Stimulated activated CD8-positive, alpha-beta memory T cell treated with anti-CD3 and anti-CD28 coated beads, Interleukin-7, amount 100 ng/mL, for 1 hour (primary cell): ENCODE measurements around the gene MED27.
"Not testable (repeated sequence)": the region's sequence is repeated elsewhere in the genome, so short reads cannot be mapped to it uniquely, and the experiment has no call there.

Experiments used
- DNase-seq, 2 donors: peaks; one replicate each; pipeline ENCODE4 v3.0.0-alpha.2; 2020; ENCODE audit warnings: low read depth in 2 of 2

MED27 gene

GRCh38 chr9:131923132-131923671 is 156.5 kb downstream of the MED27 start:
- DNase-seq, result no peak

DNA sequence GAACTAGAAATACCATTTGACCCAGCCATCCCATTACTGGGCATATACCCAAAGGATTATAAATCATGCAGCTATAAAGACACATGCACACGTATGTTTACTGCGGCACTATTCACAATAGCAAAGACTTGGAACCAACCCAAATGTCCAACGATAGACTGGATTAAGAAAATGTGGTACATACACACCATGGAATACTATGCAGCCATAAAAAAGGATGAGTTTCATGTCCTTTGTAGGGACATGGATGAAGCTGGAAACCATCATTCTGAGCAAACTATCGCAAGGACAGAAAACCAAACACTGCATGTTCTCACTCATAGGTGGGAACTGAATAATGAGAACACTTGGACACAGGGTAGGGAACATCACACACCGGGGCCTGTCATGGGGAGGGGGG is 158.0 kb downstream of the MED27 start:
- DNase-seq, result not testable (repeated sequence)

DNA sequence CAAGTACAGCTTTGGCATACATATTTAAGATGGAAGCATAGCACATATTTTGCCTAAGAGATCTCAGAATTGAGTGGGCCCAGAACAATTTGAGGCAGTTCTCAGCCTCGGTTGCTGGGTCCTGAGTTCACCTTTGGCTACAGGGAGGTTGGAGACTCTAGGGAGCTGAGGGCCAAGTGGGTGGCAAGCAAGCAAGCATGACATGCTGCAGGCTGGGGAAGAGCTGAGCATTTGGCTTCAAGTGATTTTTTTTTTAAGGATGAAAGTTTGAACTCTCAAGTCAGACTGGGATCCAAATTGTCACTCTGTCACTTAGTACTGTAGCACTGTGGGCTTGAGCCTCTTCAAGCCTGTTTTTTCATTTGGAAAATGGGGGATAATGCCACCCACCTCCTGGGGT is 160.5 kb downstream of the MED27 start:
- no peak for DNase-seq

DNA sequence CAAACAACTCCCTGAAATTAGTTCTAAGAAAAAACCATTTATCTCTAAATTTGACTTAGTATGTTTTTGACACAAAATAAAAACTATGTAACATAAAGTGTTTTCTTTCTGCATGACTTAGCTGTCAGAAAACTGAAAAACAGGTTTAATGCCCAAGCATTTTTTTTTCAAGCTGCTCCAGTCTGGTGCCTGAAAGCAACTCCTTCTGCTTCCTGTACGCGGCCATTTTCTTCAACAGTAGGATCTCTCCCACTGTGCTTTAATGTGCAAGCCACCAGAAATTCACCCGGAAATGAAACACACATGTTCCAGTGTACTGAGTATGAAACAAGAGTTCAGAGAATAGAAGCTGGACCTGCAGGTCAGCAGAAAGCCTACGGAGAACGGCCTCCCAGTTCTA is 161.2 kb downstream of the MED27 start:
- DNase-seq, result no peak

DNA sequence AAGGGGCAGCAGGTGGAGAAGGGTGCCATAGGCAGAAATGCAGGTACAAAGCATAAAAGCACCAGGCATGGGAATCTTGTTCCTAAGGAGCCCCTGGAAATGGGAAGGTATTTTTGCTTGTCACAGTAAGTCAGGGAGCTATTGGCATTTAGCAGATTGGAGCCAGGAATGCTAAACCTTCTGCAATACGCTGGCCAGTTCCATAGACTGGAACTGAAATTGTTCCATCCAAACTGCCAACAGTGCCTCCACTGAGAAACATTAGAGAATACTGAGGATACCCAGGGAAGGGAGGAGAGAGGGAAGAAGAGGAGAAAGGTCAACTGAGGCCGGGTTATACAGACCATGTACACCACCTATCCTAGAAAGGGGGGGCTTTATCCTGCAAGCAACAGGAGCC is 162.7 kb downstream of the MED27 start:
- no peak for DNase-seq

DNA sequence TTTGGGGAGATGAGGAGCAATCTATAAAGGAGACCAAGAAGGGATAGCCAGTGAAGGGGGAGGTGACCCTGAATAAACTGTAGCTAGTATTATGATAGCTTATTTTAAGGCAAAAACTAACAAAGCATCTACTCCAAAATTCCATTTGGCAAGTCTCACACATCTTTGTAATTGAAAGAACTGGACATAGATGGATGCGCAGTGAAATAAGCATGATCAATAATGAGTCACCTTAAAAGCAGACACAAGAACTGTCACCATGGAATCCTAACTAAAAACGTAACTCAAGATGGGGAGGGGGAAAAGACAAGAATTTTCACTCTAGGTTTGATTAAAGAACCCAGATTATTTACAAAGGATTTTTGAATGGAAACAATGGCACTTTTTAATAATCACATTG is 164.5 kb downstream of the MED27 start:
- no peak for DNase-seq

DNA sequence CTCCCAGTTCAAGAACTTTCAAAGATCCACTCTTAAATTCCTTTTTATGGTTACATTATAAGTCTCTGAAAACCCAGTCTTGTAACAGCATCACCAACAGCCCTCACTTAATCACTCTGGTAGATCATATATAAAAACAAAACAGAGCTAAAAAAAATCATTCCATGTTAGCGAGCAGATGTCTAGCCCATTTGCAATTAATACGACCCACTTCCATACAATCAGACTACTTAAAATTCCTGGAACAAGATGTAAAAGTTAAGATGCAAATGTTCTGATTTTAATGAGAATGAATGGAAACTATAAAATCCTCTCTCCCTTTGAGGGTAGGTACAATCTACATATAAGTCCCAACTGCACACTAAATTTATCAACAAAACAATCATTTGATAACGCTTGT is 167.0 kb downstream of the MED27 start:
- DNase-seq, result no peak

- DNase-seq, result no peak
These were observed 167.6 kb downstream of the MED27 start for GRCh38 chr9:131912069-131912468.

- no peak for DNase-seq
These were observed 169.1 kb downstream of the MED27 start for GRCh38 chr9:131910572-131910971.

- DNase-seq, result no peak
These were observed 174.5 kb downstream of the MED27 start for GRCh38 chr9:131905144-131905543.

- no peak for DNase-seq
These were observed 180.1 kb downstream of the MED27 start for GRCh38 chr9:131899296-131900228.

- DNase-seq, result no peak
These were observed 186.7 kb downstream of the MED27 start for GRCh38 chr9:131892902-131893500.

- DNase-seq, result no peak
These were observed 187.4 kb downstream of the MED27 start for GRCh38 chr9:131892162-131892707.

DNA sequence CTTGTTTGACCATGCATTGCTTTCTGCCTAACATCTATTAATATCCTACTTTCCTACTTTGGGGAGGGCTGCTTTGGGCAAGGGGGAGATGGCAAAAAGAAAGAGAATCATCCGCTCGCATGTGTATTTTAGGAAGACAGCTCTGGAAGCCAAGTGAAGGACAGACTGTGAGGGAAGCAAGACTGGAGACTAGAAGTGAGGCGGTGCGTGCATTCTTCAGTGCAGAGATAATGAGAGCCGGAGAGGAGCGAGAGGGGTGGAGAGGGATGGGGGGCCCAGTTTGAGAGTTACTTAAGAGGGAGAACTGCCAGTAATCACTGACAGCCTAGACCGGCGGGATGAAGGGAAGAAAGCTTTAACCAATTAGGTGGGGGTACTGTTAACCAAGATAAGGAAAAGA is 188.1 kb downstream of the MED27 start:
- DNase-seq, result no peak

GRCh38 chr9:131889437-131890251 is 190.0 kb downstream of the MED27 start:
- no peak for DNase-seq

DNA sequence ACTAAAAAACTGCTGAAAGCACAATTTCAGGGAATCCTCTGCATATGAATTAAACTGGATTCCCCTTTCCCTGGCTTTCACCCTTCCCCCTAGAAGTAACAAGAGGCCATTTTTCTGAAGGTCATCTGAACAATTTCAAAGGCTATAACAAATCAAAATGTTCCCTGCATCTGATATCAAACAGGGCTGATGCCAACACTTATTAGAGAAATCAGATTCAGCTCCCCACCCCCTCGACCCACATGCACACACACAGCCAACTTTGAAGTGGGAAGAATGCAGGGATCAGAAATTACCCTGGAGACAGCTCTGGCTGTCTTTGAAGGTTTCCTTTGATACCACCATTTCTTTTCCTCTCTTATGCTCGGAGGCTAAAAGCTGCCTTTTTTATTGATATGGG is 190.7 kb downstream of the MED27 start:
- no peak for DNase-seq

- no peak for DNase-seq
These were observed 192.0 kb downstream of the MED27 start for GRCh38 chr9:131887680-131888079.

DNA sequence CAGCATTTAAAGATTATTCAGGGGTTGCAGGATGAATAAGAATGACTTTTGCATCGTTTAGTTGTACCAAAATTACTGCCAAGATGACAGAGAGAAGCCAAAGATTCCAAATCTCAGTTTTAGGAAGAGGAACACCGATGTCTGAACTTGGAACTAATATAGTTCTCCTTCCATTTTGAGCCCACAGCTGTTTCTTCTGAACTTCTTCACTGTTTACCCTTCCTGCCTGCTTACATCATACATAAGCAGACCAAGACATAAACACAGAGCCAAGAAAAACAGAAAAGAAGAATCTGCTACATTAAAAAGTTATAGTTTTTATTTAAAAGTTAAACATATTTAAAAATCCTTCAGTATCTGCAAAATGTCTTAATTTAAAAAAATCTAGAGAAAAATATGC is 192.8 kb downstream of the MED27 start:
- no peak for DNase-seq

DNA sequence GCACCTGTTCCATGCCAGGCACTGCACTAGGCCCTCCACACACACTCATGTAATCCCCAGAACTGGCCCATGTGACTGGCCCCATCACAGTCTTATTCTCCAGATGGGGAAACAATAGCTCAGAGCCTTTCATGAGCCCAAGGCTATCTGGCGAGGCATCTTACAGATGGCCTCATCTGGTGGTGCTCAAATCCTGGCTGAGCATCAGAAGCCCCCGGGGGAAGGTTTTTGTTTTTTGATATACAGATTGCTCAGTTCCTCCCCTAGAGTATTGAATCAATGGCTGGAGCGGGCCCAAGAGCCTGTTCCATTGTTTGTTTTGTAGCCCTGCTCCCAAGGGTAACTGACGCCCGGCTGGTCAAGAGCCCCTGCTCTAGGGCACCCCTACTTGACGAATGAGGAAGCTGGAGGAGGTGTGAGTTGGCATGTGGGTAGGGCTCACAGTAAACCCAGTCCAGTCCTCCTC is 194.5 kb downstream of the MED27 start:
- no peak for DNase-seq

GRCh38 chr9:131884222-131884621 is 195.4 kb downstream of the MED27 start:
- no peak for DNase-seq

- DNase-seq, result no peak
These were observed 198.7 kb downstream of the MED27 start for GRCh38 chr9:131880833-131881583.
